Stimulated activated CD8-positive, alpha-beta memory T cell treated with anti-CD3 and anti-CD28 coated beads, Interleukin-12 subunit alpha, Interleukin-12 subunit beta, amount 100 ng/mL, for 4 hours (primary cell): ENCODE results near the gene GNB2.
A peak's percentile ranks its signal among the peaks of the same experiment; 100 is the strongest.

Source experiments
- DNase-seq: peaks from one replicate; pipeline ENCODE4 v3.0.0-alpha.2; 2020; ENCODE audit warnings: low read depth

Gene GNB2

DNA sequence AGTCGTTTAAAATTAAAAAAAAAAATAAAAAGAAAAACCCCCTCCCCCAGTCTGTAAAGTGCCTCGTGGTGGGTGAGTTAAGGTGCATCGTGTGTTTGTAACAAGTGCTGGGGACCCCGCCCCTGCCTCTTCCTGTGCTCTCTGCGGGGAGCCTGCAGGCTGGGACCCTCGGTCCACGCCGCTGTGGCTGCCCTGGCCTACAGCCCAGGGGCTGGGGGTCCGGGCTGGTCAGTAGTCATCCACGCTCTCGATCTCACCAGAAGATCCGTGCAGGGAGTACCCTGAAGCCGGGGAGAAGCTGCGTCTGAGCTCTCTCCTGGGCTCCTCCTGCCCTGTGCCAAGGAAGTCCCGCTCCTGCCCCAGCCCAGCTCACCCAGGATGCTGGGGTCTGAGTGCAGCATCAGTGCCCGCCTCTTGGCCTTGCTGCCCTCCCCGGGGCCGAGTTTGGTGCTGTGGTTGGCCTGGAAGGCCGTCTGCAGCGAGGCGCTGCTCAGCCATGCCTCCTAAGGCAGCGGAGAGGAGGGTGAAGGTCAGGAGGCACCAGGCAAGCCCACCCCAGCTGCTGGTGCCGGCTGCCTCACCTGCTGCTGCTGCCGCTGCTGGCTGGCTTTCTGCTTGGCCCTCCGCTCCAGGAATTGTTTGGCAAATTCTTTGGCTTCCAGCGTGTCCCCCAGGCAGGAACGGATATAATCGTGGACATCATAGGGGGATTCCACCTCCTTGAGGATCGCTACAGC lies 8.1 kb downstream of the GNB2 start:
- no peak for DNase-seq

DNA sequence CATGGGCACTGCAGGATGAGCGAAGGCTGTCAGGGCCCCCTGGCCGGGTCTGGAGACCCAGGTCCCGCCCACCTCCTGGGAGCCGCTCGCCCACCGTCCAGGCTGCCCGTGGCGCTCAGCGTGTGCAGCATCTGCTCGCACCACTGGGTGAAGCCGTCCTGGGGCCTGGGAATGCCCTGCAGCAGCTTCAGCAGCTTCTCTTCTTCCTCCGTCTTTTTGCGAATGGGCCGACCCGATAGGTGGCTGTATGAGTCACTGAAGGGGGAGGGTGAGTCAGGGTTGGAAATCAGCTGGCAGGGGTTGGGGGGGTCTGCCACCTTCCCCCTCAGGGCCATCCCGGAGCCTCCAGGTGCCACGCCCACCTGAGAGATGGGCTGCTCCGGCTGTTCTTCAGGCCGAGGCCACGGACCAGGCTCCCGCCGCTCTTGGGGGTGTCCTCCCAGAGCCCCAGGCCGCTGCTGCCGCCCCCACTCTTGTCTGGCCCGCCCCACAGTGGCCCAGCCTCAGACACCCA lies 8.7 kb downstream of the GNB2 start:
- no peak for DNase-seq

DNA sequence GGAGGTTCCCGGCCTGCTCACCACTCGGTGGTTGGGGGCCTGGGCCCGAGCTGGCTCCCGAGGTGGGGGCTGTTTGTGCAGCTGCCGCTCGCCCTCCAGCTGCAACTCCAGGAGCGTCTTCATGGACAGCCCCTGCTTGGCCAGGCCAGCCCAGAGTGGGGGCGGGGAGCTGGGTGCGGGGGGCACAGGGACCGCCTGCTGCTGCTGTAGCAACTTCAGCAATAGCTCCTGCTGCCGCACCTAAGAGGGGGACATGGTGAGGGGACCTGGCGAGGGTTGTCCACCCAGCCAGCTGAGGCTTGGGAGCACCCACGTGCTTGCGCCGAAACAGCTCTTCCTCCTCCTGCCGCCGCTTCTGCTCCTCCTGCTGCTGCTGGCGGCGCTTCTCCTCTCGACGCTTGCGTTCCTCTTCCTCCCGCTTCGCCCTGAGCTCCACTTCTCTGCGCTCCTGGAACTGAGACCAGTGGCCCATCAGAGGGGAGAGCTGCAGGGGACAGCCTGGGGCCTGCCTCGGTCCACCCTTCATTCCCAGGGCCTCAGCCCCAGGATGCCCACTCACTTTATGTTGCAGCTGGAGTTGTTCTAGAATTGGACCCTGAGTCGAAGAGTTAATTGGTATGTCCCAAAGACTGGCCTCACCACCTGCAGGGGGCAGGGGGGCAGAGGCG lies 9.6 kb downstream of the GNB2 start:
- no peak for DNase-seq

DNA sequence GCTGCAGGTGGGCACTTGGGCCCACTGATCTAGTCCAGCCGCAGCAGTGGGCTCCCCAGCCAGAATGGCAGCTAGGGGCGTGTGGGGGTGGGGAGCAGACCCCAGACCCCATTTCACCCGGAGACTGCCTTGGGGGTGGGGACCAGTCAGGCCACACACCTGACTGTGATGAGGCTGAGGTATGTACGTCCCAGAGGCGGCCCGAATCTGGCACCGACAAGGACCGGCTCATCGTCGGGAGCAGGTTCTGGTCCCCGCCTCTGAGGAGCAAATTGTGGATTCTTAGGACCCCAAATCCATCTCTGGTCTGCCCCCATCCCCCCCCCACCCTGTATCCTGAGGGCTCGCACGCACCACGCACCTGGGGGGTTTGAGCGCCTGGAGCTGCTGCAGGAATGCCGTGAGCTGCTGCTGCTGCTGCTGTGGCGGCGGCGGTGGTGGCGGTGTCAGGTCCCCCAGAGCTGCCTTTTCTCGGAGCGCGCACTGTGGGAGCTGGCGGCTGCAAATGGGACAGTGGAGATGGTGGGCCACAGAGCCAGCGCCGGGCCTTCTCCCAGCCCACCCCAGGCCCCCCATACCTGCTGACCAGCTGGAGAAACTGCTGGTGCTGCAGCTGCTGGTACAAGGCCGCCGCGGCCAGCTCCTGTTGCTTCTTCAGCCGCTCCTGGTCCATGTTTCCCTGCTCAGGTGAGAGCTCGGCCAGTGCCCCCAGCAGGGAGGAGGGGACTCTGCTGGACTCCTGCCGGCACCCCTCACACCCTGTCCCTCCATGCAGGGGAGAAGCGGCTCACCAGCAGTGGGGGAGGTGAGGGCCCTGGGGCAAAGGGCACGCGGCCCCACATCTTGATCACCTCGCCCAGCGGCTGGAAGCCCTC lies 10.4 kb downstream of the GNB2 start:
- DNase-seq: no peak

DNA sequence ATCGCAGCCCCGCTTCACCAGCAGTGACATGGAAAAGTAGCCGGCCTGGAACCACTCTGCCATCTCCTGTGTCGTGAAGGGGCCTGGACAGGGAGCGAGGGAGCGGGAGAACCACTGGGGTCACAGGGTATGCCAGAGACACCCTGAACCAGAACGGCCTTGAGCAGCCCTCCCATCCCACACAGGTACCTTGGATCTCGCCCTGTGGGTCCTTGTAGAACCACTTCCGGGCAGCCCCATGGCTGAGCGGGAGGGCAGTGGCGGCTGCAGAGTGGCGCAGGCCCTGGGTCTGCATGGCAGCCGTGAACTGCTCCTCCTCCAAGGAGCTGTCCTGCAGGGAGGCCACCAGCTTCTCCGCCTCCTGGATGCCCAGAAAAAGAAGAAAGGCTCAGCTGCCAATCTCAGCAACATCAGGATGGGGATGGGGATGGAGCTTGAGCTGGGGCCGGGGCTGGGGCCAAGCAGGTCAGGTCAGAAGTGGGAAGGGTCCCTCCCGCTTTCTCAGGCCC lies 11.0 kb downstream of the GNB2 start:
- no peak for DNase-seq

DNA sequence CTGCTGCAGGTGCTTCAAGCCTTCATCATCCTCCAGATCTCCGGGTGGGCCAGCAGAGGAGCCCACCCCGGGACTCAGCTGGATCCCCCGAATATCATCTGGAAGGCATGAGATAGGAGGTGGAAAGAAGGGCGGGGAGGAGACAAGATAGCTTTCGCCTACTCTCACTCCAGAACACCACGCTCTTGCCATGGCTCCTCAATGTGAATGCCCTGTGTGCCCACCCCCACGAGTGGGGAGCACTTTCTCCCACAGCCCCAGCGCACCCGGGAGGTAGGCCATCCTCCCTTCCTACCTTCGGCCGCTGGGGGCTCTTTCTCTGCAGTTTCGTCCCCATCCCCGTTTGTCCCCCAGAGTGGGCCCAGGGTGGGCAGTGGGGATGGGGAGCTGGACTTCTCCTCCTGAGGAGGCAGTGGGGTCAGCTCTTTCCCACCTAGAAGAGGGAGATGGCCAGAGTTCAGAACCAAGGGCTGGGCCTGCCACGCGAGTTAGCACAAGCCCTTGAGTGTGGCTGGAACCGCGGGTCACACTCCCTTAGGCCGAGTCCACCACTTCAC lies 11.6 kb downstream of the GNB2 start:
- DNase-seq: no peak

DNA sequence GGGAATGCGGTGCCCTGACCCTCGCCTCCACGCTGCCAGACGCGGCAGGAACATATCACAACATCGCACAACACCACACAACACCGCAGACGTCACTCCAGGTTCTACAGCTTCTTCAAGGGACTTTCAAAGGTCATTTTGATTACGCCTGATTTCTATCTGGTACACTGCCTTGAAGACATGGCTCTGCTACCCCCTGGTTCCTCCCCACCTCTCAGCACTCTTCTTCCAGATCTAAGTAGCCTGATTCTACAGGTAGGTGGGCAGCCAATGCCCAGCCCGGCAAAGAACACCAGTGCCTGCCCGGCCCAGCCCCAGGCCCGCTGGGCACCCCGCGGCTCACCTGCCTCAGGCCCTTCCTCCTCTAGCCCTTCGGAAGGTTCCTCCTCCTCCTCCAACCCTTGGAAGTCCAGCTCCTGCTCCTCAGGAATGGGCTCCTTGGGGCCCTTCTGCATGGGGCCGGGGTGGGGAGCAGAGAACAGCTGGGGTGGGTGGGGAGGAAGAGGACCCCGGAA lies 12.1 kb downstream of the GNB2 start:
- DNase-seq: no peak

DNA sequence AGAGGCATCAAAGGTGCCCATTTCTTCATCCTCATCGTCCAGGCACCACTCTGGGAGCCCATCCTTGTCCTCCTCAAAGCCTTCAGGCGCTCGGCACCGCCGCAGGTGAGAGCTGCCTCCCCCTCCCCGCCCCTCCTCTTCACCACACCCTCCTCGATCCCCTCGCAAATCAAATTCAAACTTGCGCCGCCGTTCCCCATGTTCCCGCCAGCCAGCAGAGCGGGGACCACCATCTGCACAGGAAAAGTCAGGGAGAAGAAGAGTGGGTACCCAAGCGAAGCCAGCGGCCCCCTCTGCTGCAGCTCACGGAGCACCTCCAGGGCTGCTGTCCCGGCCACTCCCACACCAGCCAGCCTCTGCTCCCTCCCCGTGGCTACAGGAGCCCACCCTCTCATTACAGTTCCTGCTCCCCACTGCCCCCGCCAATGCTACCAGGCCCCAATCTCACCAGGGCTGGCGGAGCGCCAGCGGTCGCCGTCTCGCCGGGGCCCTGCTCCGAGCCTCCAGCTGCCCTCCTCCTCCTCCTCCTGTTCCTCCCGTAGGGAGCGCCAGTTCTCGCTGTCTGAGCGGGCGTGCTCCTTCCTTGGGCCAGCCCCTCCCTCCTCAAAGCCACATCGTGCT lies 12.8 kb downstream of the GNB2 start:
- DNase-seq: no peak

DNA sequence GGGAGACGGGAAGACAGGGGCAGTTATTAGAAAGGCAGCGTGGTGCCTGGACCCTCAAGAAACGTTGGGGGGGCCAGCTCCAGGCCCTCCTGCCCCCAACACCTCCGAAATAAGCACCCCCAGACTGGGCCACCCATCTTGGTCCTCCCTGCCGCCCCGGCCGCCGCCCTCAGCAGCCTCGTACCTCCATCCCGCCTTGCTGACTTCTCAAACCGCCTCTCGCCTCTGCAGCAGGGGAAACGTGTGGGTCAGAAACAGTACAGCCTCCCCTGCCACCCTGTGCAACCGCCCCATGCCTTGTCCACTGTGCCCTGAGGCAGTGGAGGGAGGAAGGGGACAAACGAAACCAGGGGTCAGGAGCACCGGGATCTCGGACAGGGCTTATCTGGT lies 13.3 kb downstream of the GNB2 start:
- no peak for DNase-seq

DNA sequence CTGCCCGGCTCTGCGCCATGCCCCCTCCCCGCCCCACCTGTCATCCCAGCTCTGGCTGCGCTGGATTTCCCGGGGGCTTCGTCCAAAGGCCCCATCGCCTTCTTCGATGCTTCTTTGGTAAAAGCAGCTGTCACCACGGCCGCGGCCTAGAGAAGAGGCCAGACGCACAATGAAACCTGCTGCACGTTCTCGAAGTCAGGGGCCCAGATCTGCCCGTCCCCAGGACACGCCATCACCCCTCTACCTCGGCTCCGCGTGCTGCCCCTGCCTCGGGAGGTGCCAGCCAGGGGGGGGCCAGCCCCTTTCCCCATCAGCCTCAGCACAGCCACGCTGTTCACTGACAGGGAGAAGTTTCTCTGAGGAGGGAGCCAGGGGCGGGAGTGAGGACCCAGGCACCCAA lies 13.7 kb downstream of the GNB2 start:
- DNase-seq: no peak

DNA sequence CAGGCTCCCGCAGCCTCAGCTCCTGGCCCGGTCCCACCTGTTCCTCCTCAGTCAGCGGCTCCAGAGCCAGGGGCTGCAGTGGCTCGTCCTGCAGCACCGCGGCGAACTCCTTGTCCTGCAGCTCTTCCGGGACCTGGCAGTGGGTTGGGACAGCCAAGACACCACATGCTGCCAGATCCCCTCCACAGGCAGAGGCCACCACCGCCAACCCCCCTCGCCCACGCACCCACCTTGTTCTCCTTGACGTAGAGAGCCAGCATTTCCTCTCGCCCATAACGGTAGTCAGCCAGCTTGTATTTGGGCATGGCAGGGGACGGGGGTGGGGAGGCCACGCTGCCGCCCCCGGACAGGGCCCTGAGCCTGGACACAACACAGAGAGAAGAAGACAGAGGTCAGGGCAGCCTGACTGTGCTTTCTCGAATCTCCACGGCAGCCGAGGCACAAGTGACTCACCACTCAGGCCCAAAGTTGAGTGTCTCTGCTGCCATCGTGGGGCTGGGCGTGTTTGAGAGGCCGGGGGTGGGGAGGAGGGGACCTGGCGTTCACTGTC lies 14.3 kb downstream of the GNB2 start:
- no peak for DNase-seq

DNA sequence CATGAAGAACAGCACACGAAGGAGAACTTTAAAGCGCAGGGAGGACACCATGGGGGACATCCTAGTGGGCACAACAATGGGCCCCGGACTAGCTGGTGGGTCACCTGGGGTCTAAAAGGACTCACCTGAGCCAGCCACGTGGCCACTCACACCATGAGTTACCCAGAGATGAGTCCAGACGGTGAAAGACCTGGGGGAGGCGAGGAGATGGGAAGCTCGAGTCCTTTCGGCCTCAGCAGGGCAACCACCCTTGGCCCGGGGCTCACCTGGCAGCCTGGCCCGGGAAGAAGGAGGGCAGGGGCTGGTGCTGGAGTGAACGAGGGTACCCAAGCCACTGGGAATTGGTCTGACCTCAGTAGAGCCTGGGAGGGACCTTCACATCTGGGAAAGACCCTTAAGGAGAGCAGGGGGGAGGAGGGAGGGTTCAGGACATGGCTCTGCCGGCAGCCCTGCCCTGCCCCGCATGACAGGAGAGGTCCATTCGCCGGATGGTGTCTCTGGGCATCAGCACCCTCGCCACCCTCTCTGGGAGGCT lies 14.9 kb downstream of the GNB2 start:
- no peak for DNase-seq

DNA sequence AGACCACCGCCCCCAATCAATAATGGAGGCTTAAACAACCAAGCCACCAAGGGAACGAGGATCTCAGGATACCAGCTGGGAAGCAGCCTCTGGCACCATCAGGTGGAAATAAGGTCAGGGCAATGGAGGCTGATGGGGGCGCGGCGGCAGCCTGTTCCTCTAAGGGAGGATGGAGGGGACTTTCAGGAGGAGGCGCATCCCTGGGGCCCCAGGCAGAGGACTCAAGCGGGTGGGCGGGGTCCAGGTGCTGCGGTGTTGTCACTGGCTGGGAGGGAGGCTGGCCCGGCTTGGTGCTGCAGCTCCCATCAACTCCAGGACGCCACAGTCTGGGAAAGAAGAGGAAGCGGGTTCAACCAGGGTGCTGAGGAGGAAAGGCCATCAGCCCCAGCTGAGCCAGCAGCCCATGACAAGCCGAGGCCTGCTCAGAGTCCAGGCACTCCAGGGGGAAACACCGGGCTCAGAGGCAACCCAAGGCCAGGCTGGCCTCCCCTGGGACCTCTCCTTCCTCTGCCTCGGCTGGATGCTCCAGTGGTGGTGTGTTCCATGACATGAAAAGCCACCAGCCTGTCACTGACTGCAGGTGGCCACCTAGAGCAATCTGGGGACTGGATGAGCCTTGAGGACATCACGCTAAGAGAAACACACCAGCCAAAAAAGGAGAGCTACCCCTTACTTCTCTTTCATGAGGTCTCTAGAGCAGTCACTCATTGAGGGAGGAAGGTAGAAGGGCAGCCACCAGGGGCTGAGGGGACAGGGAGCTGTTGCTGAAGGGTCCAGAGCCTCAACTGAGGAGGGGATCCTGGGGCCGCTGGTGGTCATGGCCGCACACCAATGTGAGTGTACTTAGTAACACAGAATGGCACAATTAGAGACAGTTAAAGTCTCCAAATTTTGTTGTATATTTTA lies 15.9 kb downstream of the GNB2 start:
- no peak for DNase-seq

DNA sequence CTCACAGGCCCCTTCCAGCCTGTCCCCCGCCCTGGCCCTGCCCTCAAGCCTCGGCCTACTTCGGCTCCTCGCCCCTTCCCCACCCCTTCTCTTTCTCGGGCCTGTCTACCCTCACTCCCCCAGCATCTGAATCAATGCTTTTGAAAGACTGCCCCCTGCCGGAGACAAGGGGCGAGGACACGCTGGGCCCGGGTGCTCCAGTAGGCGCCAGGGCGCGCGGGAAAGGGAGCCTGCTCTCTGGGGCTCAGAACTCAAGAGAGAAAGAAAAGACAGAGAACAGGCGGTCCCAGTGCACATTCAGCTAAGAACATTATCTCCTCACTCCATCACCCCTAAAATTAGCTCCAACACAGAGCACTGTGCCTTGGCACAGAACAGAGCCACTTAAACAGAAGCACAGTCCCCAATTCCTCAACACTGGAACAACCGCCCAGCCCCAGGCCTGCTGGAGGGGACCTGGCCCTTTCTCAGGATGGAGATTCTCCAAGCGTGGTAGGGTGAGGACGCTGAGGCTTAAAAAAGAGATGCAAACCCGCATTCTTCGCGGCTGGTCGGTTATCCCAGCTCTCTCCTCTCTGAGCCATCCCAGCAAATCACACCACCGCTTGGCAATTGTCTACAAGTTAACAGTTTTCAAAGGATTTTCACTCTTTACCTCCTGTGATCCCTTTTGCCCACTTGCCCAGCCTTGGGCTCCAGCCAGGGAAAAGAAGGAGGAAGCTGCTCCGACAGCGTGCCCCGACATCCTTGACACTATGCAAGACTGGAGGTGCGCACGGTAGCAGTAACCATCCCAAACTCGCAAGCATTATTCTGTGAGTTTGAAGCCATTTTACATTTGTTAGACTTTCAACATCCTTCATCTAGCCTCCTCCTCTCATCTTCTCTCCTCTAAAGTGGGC lies 18.4 kb downstream of the GNB2 start:
- DNase-seq: peak; percentile 59

DNA sequence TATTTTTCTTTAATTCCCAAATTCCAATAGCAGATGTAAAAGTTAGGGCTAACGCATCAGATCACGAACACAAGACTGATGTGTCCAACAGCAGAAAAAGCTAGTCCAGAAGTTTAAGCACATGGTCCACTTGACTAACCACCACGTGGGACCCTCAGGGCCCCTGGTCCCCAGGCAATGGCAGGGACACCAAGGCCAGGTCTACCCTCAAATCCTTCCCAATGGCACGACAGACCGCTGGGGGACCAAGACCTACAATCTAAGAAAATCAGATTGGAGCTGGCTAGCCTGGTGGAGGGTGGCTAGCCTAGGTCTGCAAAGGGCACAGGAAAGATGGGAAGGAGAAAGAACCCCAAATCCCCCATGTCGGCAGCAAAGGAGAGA lies 19.0 kb downstream of the GNB2 start:
- DNase-seq: no peak

DNA sequence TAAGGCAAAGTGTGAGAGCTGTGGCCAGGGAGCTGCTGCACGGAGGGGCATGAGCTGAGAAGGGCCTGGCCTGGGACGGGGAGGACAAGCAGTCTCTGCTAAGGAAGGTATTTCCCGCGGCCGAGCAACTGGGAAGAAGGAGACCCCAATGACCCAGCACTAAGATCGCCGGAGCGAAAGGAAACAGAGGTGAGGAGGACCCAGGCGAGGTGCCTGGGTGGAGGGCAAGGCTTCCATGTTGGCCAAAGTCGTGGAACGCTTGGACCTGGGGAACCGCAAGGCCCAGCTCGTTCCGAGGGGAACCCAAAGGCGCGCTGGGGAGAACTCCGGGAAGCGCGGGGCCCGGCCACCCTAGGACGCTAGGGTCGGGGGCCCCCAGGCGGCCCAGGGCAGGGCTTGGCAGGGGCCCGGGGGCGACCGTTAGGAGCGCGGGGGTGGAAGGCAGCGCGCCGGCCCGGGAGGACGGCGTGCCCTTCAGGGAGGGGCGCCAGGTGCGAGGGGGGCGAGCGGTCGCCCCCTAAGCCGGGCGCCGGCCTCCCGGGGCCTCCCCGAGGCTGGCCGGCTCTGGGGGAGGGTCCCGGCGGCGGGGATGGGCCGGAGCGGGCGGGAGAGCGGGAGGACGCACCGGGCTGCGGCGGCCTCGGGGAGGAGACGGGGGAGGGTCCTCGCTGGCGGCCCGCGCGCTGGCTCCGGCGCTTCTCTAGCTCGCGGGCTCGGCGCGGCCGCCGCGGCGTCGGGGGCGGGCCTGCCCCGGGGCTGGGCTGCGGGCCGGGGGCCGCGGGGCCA lies 20.0 kb downstream of the GNB2 start:
- DNase-seq: no peak

DNA sequence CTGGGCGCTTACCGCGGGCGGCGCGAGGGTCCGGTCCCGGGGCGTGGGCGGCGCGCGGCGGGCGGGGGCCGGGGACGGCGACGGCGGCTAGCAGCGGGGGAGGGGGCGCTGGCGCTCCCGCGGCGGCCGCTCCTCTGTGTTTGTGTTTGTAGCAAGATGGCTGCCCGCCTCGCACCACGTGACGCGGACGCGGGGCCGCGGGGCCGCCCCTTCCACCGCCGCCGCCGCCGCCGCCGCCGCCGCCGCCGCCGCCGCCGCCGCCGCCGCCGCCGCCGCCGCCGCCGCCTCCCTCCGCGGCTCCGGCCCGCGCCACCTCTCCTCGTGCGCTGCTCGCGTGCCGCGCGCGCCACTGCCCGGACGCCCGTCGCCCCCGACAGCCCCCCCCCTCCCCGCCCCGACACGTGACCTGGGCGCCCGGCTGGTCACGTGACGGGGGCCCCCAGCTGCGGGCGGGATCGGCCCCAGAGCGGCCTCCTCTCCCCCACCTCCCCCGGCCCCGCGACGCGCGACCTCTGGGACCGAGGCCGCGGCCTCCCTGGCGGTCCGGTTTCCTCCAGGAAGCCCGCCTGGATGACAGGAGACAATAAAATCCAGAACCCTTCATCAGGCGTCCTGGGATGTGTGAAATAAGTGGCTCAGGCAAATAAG lies 20.7 kb downstream of the GNB2 start, which contains the start of gene GIGYF1:
Gene GIGYF1 (minus strand): TSS at position 153 of the 648 bp plus-strand sequence. CDS start 6,012 bp downstream, outside the sequence.
- DNase-seq: peak; percentile 60
